GM18499 (cell line): ENCODE data around the gene TPX2.

Source experiments
- ATAC-seq: cut with Tn5 transposase; IDR thresholded peaks from one replicate; pipeline ENCODE4 v1.9.1; 2021; ENCODE audit warnings: moderate number of reproducible peaks; ENCODE audit not compliant: insufficient read depth, unreplicated experiment

TPX2 gene

DNA sequence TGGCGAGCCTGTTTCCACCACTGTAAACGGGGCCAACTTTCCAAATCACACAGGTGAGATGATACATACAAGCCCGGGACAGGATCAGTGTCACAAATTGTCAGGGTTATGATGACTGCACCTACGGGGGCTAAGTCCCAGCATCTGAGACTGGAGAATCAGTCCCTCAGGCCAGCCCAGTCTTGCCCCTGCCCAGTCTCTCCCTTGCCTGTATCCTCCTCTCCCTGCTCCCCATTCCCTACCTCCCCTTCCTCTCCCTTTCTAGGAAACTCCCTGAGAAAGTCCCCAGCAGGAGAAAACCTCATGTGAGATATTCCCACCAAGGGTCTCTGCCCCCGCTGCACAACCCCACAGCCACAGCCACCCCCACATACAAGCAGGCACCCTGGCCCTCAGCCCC is 104.8 kb downstream of the TPX2 start:
- no peak for ATAC-seq

DNA sequence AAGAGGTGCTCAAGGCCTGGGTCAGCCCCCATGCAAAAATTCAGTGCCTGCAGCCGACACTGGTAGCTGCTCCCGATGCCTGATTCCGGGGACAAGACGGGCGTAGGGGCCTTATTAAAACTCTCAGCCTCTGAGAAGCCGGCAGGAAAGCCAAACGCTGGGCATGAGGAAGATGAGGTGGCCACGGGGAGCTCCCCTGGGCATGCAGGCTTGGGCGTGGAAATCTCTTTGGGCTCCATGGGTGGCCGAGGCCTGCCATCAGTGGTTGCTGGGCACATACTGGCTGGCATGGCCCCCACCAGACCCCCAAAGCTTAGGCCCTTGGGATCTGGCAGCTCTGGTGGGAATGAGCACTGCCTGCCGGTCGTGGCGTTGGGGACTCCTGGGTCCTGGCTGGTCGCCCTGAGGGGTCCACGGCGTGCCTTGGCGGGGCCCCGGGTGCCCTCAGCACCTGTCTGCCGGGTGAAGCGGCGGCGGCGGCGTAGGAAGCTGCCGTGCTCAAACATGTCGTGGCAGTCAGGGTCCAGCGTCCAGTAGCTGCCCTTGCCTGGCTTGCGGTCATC is 105.7 kb downstream of the TPX2 start:
- ATAC-seq = no peak

DNA sequence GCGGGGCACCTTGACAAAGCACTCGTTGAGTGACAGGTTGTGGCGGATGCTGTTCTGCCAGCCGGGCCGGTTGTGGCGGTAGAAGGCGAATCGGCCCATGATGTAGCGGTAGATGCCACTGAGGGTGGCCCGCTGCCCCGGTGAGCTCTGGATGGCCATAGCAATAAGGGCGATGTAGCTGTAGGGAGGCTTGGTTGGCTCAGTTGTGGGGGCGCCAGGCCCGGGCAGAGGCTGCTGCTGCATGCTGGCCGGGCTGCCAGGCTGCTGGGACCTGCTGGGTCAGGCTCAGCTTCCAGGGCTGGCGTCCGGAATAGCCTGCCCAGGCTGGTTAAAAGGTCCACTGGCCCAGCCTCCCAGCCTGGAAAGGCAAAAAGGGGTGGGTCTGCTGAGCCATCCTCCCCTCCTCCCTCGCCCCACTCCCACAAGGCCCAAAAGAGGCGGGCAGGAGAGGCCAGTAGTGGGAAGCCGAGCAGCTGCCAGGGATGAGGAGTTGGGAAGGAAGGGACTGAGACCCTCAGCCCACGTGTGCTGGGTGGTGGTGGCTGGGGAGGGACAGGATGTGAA is 106.3 kb downstream of the TPX2 start, which contains the start of gene FOXS1:
TSS of gene FOXS1 (minus strand) at position 305 of the 564 bp plus-strand sequence. CDS start at position 243, 62 bp downstream.
- ATAC-seq = no peak

DNA sequence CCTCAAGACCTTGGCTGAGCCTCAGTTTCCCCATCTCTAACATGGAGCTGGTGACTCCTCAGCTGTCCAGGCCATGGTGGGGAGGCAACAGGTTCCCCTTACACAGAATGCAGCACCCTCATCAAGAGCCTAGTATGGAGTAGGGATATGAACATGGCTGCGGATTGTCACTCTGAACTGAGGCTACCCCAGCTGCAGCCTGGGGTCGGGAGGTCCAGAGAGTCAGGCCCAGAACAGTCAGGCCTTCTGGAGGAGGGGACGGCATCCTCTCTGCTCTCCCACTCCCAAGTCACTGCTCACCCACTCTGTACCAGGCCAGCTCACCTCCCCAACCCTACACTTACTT is 107.7 kb downstream of the TPX2 start:
- no peak for ATAC-seq

DNA sequence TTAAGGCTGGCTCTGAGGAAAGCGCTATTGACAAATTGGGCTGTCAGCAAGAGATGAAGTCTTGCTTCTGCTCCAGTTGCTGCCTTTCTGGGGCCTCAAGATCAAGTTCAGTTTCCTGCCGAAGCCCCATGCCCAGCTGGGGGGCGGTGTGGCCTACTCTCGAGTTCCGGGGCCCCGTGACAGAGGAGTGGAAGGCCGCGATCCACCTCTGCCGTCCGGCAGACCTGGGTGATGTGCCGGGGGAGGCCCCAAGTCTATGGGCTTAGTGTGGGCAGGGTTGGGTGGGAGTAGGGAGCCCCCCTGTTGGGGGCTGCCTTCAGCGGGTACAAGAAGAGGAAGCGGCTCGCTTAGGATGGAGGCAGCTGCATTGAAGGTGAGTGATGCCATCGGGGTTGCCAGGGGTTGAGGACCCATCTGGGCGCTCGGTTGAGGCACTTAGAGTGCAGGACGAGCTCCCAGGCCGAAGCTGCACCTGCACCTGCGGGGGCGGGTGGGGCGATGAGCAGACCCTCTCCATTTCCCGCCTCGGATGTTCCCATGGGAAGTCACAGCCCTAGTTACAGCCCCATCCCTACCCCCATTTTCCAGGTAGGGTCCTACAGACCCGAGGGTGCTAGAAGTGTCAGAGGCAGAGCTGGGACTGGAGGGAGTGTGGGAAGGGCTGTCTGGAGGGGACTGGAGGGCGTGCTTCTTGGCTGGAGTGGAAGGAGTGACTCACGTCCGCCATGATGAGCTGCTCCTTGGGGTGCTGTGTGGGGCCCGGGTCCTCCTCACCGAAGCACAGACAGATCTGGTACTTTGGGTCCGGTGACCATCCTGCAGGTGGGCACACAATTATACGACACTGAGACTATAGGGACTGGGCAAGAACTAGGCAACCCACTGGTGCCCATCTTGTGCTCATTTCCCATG is 109.3 kb downstream of the TPX2 start:
- ATAC-seq = no peak

DNA sequence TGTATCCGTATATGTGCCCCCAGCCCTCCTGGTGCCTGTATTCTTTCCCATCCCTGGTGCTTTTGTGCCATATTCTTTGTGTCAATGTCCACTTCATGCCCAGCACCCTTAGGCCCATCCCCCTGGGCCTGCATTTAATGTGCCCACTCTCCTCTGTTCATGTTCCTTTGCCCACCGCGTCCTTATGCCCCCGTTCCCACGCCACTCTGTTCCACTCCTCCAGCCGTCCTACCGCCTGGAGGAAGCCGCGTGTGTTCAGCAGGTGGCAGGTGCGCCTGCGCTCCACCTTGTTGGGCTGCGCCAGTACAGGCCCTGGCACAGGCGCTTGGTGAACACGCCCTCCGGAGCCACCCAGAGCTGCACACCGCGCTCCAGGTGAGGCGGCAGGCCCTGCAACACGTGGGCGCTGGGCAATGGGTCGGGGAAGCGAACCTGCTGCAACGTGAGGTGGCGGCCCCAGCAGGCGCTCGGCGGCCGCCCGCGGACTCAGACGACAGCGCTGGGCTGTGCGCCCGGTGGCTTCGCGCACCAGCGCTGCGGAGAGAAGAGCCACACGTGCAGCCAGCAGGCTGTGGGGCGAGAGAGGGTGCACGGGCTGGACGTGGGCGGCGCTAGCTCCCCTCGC is 110.3 kb downstream of the TPX2 start:
- ATAC-seq = no peak
